Tibial nerve (tissue), 4 donors: ENCODE measurements around the gene PCLO. TPM values are rescaled to one million over a fixed set of nuclear protein-coding genes. Genes with fewer than 3 reads are reported as not detected.

Source experiments
- DNase-seq, 2 donors: peaks; one replicate each; pipeline ENCODE4 v3.0.0-alpha.2; 2019; ENCODE audit warnings: low spot score in 2 of 2
- H3K27ac ChIP-seq, 4 donors: fragments of 200-600 bp; sonication (generic) in 3 of 4; one replicate each; pipeline ENCODE4 v1.5.1; 2017 to 2019; ENCODE audit warnings: mild to moderate bottlenecking in 1 of 4
- H3K27me3 ChIP-seq, 2 donors: fragments of 200-600 bp; sonication (generic) in 1 of 2; one replicate each; pipeline versions ENCODE4 v1.5.1 to v1.6.0; 2017 to 2019
- H3K36me3 ChIP-seq, 3 donors: fragments of 200-600 bp; sonication (generic); one replicate each; pipeline ENCODE4 v1.5.1; 2018 to 2019
- H3K4me1 ChIP-seq, 4 donors: fragments of 200-600 bp; sonication (generic) in 3 of 4; one replicate each; pipeline ENCODE4 v1.5.1; 2017 to 2019
- H3K4me3 ChIP-seq, 4 donors: fragments of 200-600 bp; sonication (generic) in 3 of 4; one replicate each; pipeline ENCODE4 v1.5.1; 2017 to 2019; ENCODE audit warnings: mild to moderate bottlenecking in 1 of 4, moderate library complexity in 1 of 4
- H3K9me3 ChIP-seq, 4 donors: fragments of 200-600 bp; sonication (generic) in 3 of 4; one replicate each; pipeline ENCODE4 v1.5.1; 2017 to 2019
- EP300 ChIP-seq, 2 donors: sonication (generic); formaldehyde crosslinking; IDR thresholded peaks; one replicate each; pipeline ENCODE4 v1.6.1; 2017; ENCODE audit warnings: antibody characterized with exemption in 2 of 2, mild to moderate bottlenecking in 1 of 2
- POLR2A ChIP-seq, 2 donors: fragments of 450-650 bp; IDR thresholded peaks; one replicate each; pipeline ENCODE4 v1.6.1; 2017; ENCODE audit warnings: antibody characterized with exemption in 2 of 2, mild to moderate bottlenecking in 2 of 2, moderate library complexity in 2 of 2
- WGBS, 2 donors: methylation state at CpG; one replicate each; pipeline ENCODE4 v1.1.5; 2018; 5-methylcytosine and 5-hydroxymethylcytosine counted together
- total RNA-seq, 4 donors: library from RNA; depleted of rRNA; stranded (reverse); fragments of >200 nt; gene quantifications; one replicate each; pipeline ENCODE4 v1.1.0, GENCODE V29; 2016
- TF ChIP-seq, protein P1 (sequence below), 5 experiments: fragments of 200-600 bp in 3 of 5; fragments of 450-650 bp in 2 of 5; sonication (generic) in 3 of 5; IDR thresholded peaks; one replicate each; pipeline ENCODE4 v1.5.1; 2016 to 2019; ENCODE audit warnings: antibody characterized with exemption in 5 of 5, mild to moderate bottlenecking in 3 of 5, moderate library complexity in 2 of 5

The PCLO gene
- total RNA-seq, 4 donors from 2014 or later, result under 0.01 to 0.78 (median 0.52) TPM

DNA sequence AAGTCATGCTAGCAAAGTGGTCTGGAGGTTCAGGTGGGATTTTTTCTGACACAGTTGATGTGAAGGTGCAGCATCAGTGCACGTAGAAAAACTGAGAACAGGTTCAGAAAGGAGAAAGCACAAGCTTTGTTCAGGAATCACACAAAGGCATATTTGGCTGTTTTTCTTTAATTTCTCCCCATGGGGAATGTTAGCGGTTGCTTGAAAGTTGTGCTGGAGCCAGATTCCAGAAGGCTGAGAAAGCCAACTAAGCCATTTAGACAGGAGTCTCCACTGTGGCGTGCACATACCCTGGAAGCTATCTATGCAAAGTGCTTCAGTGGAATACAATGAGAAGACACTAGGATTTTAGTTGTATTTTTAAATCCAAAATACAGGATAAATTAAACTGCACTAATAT is 201.4 kb downstream of the PCLO start:
- Histone ChIP-seq H3K36me3 (no peaks in the 10 kb centered on the region), H3K4me3 (no peak overlapping the region), H3K27ac (no peak overlapping the region), H3K27me3 (no peaks in the 10 kb centered on the region), H3K9me3 (no peaks in the 10 kb centered on the region), H3K4me1 (no peaks in the 10 kb centered on the region)
- TF ChIP-seq, protein P1, sequence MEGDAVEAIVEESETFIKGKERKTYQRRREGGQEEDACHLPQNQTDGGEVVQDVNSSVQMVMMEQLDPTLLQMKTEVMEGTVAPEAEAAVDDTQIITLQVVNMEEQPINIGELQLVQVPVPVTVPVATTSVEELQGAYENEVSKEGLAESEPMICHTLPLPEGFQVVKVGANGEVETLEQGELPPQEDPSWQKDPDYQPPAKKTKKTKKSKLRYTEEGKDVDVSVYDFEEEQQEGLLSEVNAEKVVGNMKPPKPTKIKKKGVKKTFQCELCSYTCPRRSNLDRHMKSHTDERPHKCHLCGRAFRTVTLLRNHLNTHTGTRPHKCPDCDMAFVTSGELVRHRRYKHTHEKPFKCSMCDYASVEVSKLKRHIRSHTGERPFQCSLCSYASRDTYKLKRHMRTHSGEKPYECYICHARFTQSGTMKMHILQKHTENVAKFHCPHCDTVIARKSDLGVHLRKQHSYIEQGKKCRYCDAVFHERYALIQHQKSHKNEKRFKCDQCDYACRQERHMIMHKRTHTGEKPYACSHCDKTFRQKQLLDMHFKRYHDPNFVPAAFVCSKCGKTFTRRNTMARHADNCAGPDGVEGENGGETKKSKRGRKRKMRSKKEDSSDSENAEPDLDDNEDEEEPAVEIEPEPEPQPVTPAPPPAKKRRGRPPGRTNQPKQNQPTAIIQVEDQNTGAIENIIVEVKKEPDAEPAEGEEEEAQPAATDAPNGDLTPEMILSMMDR (IDR thresholded peaks at IDR 0.05), result no peak
- TF ChIP-seq POLR2A (IDR thresholded peaks at IDR 0.05) (no peak), EP300 (IDR thresholded peaks at IDR 0.05) (no peak)
- WGBS, 2 donors, result 67% methylated on average over 3 of the region's 3 CpGs
- no peak for DNase-seq

DNA sequence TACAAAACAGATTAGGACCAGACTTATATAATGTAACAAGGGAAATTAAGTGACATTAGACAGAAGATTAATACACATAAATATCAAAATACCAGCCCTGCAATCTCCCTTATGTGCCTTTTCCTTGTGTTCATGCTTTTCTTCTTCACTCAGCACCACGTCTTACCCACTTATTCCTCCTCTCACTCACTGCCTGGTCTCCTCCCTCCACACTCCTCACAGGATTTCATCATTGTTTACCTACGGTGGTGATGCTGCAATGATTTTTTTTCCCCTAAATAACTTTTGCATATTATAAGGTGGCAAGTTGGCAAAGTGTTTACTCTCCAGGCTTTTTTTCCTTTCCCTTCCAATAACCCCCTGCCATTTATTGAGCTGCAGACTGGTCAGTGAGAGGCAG is 203.2 kb downstream of the PCLO start:
- no peak overlapping the region for H3K4me3 ChIP-seq
- WGBS, 2 donors, result 66 to 74% methylated on average over 2 of the region's 2 CpGs
- no peaks in the 10 kb centered on the region for H3K27me3 ChIP-seq
- no peak for DNase-seq
- H3K9me3 ChIP-seq, result no peaks in the 10 kb centered on the region
- TF ChIP-seq, protein P1 (IDR thresholded peaks at IDR 0.05), result no peak
- no peak for TF ChIP-seq EP300 (IDR thresholded peaks at IDR 0.05)
- no peak for TF ChIP-seq POLR2A (IDR thresholded peaks at IDR 0.05)
- no peaks in the 10 kb centered on the region for H3K4me1 ChIP-seq
- H3K36me3 ChIP-seq, result no peaks in the 10 kb centered on the region
- H3K27ac ChIP-seq, result no peak overlapping the region

DNA sequence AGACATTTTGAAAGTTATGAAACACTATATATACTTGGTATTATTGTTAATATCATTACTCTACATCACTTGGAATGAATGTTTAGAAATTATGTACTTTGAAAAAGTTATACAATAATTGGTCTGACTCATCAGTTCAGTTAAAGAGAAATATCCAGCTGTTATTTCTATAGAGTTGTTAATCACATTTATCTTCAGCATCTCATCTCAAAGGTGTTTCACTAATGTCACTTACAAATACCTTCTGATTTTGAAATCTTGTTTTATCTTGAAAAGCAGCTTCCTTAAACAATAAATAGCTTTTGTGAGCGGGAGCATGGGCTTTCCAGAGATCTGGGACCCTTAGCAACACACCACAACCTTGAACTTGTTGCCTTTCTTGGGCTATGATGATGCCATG is 205.2 kb downstream of the PCLO start:
- no peaks in the 10 kb centered on the region for H3K27me3 ChIP-seq
- no peaks in the 10 kb centered on the region for H3K36me3 ChIP-seq
- no peak for TF ChIP-seq POLR2A (IDR thresholded peaks at IDR 0.05)
- TF ChIP-seq, protein P1 (IDR thresholded peaks at IDR 0.05), result no peak
- TF ChIP-seq EP300 (IDR thresholded peaks at IDR 0.05), result no peak
- WGBS, 2 donors, result 62 to 75% methylated on average over 1 of the region's 1 CpG
- no peak overlapping the region for H3K27ac ChIP-seq
- no peaks in the 10 kb centered on the region for H3K9me3 ChIP-seq
- no peaks in the 10 kb centered on the region for H3K4me1 ChIP-seq
- H3K4me3 ChIP-seq, result no peak overlapping the region
- no peak for DNase-seq

DNA sequence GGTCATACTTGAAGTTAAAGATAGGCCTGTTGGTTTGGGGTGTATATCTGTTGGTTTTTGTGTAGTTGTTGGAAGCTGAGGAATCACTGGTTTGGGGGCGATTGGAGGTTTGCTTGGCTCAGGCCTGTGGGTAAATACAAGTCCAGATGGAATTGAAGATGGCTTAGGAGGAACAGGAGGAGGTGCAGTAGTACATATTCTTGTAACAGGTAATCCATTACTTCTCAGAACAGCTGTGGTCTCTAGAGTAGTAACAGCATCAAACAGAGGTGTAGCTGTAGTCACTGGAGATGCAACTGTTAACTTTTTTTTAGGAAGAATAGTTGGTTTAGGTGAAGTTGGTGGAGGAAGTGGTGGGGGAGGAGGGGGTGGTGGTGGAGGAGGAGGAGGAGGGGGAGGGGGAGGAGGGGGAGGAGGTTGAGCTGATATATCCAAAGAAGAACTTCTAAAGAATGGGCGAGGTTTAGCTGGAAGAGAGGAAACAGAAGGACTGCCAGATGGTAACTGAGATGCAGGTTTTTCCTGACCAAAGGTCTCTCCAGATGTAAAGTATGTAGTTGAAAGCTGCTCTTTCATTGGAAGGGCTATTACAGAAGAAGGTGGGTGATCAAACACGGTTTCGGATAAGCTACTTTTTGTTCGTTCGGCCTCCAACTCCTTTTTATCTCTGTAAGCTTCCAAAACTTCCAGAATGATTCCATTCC is 209.2 kb downstream of the PCLO start:
- no peak for DNase-seq
- H3K27me3 ChIP-seq, result no peaks in the 10 kb centered on the region
- 88 to 93% methylated on average over 6 of the region's 6 CpGs for WGBS, 2 donors
- TF ChIP-seq EP300 (IDR thresholded peaks at IDR 0.05), result no peak
- TF ChIP-seq POLR2A (IDR thresholded peaks at IDR 0.05), result no peak
- TF ChIP-seq, protein P1 (IDR thresholded peaks at IDR 0.05), result no peak
- H3K4me1 ChIP-seq, result no peaks in the 10 kb centered on the region
- H3K27ac ChIP-seq, result no peak overlapping the region
- H3K9me3 ChIP-seq, result no peaks in the 10 kb centered on the region
- H3K36me3 ChIP-seq, result no peaks in the 10 kb centered on the region
- no peak overlapping the region for H3K4me3 ChIP-seq

DNA sequence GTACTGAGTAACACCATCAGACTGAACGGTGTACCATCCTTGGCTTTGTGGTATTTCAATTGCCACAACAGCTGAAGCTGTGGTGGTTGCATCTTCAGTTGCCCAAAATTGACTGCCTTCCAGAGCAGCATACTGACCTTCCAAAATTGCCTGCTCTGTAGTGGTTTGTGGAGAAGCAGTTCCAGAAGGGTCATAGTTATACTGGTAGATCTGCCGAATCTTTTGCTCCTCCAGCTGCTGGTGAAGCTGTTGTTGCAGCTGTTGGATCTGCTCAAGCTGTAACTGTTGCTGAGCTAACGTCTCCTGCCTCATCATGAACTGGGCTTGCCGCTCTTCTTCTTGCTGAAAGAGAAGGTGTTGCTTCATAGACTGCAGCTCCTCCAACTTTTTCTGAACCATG is 212.2 kb downstream of the PCLO start:
- Histone ChIP-seq H3K9me3 (no peaks in the 10 kb centered on the region), H3K27me3 (no peaks in the 10 kb centered on the region), H3K4me1 (no peaks in the 10 kb centered on the region), H3K4me3 (no peak overlapping the region), H3K27ac (no peak overlapping the region), H3K36me3 (no peaks in the 10 kb centered on the region)
- no peak for DNase-seq
- 86 to 94% methylated on average over 4 of the region's 4 CpGs for WGBS, 2 donors
- TF ChIP-seq POLR2A (IDR thresholded peaks at IDR 0.05), result no peak
- no peak for TF ChIP-seq EP300 (IDR thresholded peaks at IDR 0.05)
- TF ChIP-seq, protein P1 (IDR thresholded peaks at IDR 0.05), result no peak
